DLD1 (cell line): ENCODE results near the gene REM2.
"Not testable (repeated sequence)": the region's sequence is repeated elsewhere in the genome, so short reads cannot be mapped to it uniquely, and the experiment has no call there.

Experiments
- in situ Hi-C: cut with HindIII; loops from 2 replicates; pipeline ENCODE4 v1.10.0; 2017; ENCODE audit warnings: low sequenced_read_pairs

Gene REM2

DNA sequence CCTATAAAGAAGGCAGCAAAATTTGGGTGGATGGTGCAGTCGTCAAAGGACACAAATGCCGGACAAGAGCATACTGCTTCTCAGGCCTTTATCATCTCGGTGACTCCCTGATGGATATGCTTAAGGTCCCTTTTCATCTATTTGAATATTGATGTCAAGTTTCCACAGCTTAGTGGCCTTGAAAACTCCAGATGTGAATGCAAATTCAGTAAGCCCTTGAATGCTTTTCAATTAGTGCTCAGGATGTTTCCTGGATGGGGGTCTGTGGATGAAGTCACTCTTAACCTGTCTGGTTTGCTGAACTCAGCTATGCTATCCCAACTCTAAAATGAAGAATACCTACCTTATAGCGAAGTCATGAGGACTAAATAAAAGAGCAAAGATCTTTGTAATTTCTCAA is 10.7 kb downstream of the REM2 start:
- in situ Hi-C loops, result no loop called here

DNA sequence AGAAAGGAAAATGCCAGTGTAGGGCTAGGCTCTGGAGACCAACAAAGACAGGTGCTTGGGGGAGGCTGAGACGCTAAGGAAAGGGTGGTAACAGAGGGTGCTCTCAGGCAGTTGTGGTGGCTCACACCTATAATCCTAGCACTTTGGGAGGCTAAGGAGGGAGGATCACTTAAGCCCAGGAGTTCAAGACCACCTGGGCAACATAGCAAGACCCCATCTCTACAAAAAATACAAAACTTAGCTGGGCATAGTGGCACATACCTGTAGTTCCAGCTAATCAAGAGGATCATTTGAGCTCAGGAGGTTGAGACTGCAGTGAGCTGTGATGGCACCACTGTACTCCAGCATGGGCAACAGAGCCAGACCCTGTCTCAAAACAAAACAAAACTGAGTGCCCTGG is 12.4 kb downstream of the REM2 start:
- in situ Hi-C loops, result no loop called here

DNA sequence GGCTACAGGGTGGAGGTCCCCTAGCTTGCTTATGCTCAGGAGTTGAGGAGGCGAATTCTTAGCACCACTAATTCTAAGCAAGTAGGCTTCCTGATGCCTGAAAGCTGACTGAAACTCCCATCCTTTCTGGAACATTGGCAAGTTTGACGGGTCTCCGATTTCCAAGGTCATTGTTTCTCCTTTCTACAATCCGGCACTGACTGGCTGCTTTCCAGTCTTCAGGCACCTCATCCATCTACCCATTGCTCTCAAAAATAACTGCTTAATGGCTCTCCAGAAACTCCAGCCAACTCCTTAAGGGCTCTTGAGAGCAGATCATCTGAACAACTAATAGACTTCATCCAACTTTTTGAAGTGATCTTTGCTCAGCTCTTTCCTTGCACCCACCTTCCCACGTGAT is 13.3 kb downstream of the REM2 start:
- in situ Hi-C loops, result no loop called here

DNA sequence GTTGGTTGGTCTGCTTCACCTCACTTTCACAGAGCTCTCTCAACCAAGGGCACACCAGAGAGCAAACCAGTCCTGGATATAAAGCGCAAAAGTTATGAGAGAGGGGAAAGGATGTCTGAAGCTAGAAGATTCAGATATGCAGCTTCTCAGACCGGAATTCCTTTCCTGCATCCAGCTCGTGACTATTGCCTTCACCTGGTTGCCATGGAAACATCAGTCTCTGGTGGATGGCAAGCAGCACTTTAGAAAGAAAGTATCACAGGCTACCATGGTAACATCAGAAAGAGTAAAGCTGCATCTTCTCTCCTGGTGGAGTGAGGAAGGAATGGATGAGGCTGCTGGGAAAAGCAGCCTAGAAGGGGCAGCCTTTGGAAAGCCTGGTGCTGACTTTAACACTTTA is 13.7 kb downstream of the REM2 start:
- in situ Hi-C loops, result no loop called here

DNA sequence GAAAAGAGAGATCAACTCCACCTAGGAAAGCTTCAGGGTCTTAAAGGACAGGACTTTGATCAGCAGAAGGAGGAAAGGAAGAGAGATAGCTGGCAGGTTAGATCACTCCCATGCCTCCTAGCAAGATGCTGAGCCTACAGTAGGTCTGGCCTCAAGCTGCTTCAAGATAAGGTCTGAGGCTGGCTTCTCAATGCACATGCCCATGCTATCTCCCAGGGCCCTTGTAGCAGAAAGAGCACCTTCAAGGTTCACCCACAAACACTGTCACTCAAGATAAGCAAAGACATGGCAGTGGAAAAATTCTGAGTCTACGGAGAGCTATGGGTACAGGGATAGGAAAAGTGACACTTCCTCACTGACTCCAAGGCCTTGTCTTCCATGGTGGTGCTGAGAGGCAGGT is 14.3 kb downstream of the REM2 start:
- in situ Hi-C loops, result no loop called here

DNA sequence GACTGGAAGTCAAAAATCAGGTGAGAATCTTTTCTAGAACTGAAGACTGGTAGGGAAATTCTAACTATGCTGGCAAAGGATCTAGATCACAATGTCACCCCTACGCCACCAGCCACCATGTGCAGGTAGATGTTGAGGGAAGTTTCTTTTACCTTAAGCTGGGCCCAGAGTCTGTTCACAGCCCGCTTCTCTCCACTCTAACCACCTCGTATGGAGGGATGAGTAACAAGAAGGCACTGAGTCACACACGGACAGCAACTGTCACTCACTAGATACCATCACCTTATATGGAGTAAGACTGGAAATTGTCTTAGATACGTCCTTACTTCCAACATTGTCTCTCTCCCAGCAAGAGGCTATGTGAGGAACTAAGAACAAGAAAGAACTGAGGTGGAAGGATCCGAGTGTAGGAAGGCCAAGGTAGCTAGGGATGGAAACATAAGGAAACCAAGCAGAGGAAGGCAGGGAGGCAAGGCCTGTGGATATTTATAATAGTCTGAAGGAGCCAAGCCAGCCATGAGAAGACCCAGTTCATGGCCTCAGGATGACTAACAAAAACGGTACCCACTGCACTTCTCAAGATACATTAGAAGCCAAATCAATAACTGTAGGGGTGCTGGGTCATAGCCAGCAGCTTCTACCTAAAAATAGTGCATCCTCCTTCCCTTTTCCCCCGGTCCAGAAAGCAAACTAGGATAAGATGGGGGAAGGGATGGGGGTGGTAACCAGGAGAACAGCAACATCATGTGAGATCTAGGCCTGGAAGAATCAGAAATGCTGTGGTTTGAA is 15.5 kb downstream of the REM2 start:
- in situ Hi-C loops, result no loop called here

DNA sequence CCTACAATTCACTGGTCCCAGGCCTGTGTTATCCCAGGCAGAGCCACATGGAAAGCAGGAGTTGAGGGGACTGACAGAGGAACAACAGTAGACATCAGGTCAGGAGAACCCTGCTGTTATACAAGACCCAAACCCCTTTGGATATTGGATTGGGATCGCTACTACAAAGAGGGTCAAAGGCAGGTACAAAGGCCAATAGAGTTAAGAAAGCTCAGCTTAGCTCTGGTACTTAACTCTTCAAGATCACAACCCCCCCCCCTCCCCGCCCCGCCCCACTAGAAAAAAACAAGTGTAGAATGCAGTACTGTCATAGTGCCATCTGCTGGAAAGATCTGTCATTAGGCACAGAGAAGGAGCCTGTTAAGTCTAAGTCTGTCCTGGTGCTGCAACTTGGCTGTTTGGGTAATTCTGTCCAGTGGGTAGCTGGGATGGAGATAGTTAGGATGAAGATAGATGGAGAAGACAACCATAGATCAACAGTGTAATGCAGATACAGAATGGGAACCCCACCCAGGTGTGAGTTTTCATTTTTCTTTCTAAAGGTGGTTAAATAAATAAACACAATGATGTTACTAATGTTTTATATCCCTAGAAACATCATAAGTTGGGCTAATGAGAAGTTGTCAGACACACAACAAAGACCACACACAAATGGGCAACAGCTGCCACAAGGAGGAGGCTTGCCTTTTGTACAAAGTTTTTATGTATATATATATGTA is 17.2 kb downstream of the REM2 start:
- in situ Hi-C loops, result no loop called here

DNA sequence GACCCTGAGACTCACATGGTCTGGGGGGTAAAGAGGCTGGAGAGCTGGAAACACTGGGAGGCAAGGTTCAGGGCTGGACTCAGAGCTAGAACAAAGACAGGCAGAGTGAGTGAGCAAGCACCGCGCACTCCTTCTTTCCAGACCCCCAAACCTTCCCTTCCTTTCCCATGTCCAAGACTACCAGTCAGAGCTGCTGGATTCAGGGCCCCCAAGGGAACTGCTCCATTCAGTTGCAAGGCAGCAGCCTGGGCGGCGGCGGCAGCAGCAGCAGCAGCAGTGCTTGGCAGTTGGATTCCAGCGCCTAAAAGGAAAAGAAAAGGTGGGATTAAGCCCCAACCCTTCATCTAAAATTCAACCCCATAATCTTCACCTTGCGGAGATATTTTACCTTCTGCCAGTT is 18.8 kb downstream of the REM2 start:
- in situ Hi-C loops, result no loop called here

DNA sequence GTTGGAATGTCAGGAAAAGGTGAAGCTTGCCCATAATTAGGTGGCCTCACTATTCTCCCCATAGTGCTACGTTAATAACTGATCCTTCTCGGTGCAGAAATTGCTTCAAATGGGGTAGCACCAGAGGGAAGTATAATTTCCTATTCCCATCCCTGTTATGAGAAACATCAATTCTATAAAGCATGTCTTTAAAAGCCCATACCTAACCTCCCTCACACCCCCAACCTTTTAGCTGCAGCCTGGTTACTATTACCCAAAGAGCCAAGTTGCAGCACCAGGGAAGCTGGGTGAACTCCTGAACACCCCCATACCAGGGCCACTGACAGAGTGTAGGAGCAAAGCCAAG is 20.7 kb downstream of the REM2 start:
- in situ Hi-C loops, result no loop called here

DNA sequence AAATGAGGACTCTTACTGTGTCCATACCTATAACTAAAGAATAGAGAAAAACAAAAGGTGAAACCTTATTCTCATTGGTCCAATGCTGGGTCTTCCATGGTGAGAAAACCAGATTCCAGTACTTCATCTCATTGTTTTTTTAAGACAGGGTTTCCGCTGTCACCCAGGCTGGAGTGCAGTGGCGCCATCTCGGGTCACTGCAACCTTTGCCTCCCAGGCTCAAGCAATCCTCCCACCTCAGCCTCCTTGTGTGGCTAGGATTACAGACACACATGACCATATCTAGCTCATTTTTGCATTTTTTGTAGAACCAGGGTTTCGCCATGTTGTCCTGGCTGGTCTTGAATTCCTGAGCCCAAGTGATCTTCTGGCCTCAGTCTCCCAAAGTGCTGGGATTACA is 22.6 kb downstream of the REM2 start:
- in situ Hi-C loops, result no loop called here

DNA sequence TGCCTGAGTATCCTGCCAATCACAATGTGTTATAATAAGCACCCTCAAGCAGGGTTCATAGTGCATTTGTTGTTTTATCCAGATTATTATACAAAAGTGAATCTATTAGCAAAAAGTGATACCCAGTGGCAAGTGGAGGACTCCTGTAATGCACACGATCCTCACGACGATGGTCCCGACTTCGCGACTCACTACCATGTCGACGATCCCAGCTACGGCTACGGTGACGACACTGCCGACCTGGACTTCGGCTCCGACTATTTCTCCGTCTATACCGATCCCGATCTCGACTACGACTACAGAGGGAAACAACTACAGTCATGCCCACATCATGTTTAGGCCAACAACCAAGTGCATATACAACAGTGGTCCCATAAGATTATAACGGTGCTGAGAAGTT is 23.1 kb downstream of the REM2 start:
- in situ Hi-C loops, result no loop called here

DNA sequence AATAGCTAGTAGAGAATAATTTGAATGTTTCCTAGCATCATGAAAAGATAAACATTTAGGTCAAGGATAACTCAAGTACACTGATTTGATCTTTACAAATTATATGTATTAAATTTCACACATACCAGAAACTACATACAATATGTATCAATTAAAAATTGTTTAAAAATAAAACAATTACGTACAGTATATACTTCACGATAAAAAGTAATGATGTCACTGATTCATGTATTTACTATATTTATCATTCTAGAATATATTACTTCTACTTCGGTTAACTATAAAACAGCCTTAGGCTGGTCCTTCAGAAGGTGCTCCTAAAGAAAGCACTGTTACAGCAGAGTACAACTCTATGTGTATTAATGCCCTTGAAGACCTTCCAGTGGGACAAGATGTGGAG is 24.4 kb downstream of the REM2 start:
- in situ Hi-C loops, result no loop called here

DNA sequence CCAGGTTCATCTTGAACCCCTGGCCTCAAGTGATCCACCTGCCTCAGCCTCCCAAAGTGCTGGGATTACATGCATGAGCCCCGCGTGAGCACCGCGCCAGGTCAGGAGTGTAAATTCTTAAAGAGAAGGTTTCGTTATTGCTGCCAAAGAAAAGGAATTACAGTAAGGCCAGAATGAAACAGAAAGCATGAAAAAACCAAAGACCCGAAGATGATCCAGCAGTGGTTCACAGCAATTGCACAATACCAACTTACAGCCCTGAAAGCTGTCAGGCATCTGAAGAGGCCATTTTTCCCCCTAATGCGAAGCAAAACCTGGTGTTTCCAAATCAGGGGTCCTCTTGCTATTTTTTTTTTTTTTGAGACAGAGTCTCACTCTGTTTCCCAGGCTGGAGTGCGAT is 25.6 kb downstream of the REM2 start:
- in situ Hi-C loops, result no loop called here

DNA sequence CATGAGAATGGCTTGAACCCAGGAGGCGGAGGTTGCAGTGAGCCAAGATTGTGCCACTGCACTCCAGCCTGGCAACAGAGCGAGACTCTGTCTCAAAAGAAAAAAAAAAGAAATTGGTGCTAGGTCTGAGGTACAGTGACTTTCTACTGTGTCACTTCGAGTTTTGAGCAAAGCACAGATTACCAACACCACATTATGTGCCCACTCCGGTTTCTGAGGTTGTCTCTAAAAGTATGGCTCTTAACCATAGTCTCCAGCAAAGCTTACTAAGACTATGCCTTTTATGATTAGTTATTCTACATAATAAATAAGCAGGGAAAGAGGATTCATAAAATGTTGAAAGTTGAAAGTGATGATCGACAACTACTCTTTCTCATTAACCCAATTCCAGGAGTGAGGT is 27.9 kb downstream of the REM2 start:
- in situ Hi-C loops, result no loop called here

DNA sequence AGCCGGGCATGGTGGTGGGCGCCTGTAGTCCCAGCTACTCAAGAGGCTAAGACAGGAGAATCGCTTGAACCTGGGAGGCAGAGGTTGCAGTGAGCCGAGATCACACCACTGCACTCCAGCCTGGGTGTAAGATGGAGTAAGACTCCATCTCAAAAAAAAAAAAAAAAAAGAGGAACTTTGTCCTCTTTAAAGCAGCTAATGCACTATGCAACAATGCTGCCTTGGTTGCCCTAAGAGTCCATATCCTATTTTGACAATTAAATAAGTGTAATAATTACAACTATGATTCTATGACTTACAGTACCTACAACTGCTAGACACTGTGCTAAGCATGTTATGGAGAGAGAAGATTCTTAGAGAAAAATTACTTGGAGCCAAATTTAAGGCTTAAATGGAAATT is 31.8 kb downstream of the REM2 start:
- in situ Hi-C loops, result not testable (repeated sequence)

DNA sequence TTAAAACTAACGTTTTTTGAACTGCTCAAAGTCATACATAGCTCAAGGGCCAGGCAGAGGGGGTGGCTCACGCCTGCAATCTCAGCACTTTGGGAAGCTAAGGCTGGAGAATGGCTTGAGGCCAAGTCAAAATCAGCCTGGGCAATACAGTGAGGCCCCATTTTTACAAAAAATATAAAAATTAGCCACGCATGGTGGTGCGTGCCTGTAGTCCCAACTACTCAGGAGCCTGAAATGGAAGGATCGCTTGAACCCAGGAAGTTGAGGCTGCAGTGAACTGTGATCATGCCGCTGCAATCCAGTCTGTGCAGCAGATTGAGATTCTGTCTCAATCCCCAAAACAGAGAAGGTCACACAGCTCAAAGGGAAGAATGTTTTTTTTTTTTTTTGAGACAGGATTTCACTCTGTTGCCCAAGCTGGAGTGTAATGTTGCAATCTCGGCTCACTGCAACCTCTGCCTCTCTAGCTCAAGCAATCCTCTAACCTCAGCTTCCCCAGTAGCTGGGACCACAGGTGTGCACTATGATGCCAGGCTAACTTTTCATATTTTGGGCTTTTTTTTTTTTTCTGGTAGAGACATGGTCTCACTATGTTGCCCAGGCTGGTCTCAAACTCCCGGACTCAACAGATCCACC is 33.0 kb downstream of the REM2 start:
- in situ Hi-C loops, result no loop called here

DNA sequence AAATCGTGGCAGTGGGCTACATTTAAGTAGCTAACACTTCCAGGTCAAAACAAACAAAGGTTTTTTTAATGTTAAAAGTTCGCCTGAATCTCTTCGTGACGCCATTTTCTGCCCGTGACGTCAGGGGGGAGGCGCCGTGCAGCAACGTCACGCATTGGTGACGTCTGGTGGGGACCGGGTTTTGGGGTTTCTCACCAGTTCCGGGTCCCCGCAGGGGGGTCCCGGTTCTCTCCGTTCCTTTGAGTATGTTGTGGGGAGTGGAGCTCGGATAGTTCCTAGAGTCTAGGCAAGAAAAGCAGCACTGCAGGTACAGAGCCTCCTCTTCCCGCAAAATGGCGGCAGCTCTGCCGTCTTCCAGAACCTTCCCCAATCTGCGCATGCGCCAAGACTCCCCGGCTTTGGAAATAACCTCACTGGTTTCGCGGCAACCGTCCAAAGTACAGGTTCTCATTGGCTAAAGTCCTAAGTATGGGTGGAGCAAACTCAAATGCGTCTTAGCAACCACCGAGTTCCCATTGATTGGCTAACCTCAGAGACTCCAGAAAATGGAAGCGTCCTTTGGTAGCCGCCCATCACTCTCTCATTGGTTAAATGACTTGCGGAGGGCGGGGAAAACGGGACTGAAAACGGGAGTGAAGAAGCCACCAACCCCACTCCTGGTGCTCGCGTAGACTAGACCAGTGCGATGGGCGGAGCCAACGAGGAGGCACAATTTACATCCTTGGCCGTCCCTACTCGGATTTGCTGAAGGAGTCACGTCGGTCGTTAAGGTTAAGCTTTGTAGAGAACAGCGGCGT is 36.0 kb downstream of the REM2 start, which contains the start of gene RBM23:
TSS of gene RBM23 (minus strand) at position 346 of the 797 bp plus-strand sequence.
- in situ Hi-C loops, result no loop called here

DNA sequence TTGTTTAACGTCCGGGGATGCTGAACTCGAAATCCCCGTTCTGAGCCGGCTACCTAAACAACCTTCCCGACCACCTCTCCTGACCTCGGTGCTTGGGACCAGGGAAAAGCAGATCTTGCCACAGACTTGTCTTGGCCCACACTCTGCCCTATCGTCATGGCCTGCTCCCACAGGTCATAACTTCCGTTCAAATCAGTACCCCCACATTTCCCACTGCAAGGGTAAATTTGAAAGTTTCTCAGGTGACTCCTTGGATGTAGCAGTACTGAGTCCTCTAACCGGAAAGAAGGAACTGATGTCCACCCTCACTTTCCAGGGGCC is 36.5 kb downstream of the REM2 start:
- in situ Hi-C loops, result no loop called here

DNA sequence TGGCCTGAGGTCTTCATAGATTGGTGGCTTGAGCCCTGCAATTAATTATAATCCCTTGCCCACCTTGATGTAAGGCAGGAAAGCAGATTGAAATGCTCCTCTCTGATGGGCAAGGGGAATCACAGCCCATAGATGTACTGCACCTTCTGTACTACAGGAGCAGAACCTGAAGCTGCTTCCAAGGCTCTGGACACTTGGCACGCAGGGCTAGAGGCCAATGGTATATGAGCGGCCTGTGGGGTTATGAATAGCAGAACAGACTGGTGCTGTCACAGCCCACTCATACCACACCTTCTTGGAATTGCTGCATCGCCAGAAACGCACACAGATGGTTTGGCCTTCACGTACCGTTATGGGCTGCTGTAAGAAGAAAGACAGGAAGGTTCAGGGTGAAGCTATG is 37.7 kb downstream of the REM2 start:
- in situ Hi-C loops, result no loop called here

DNA sequence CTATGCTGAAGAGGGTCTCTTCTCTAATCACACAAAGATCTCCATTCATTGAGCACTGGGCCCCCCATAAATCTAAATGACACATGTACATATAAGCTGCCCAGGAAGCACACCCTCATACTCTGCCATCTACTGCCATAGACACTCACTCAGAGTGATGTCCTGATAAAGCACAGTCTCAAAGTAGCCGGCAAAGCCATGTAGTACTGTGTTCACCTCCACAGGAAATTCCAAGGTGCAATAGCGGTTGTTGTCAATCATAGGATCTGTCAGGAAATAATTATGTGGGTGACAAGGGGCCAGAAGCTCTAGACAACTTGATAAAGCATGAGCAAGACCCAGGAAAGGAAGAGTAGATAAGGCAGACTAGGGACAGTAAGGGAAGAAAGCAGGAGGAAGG is 39.3 kb downstream of the REM2 start:
- in situ Hi-C loops, result no loop called here

DNA sequence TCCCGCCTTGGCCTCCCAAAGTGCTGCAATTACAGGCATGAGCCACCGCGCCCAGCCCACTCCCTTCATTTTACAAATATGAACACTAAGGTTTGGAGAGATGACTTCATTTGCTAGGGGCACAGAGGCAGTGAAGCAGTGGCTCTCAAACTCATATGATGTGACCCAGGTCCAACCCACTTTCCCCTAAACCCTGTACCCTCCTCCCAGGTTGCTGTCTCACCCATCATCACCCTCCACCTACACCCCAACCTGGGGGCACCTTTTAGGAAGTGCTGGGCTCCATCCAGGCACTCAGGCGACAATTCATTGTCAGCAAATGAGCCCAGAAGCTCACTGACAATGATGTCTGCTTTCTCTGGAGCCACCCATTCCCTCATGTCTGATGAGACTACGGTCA is 40.7 kb downstream of the REM2 start:
- in situ Hi-C loops, result no loop called here

DNA sequence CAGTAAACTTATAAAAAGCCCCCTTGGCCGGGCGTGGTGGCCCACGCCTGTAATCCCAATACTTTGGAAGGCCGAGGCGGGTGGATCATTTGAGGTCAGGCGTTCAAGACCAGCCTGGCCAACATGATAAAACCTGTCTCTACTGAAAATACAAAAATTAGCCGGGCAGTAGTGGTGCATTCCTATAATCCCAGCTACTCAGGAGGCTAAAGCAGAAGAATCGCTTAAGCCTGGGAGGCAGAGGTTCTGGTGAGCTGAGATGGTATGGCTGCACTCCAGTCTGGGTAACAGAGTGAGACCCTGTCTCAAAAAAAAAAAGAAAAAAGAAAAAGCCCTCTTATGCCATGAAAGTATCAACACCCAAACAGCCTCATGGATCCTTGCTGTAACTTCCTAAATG is 42.5 kb downstream of the REM2 start:
- in situ Hi-C loops, result no loop called here
